HK-2 (cell line): ENCODE measurements around the gene MRAP.

Source experiments
- DNase-seq: peaks from one replicate; pipeline ENCODE4 v3.0.0-alpha.2; 2018; ENCODE audit not compliant: unreplicated experiment

The MRAP gene

DNA sequence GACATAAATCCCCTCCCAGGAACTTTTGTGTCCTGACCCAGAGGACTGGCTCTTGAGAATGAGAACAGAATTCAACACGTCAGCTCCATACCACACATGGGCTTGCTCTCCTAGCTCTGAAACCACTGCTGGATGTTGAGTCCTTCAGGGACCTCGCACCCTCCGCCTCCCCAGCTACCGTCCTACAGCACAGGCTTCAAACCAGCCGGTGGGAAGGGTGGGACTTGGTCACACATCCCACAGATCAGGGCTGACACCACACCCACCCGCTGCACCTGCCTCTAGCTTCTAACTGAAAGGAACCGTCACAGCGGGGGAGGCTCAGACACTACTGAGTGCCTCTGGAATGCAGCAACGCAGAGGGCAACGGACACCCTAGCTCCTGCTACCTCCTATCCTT is 24.0 kb downstream of the MRAP start:
- no peak for DNase-seq

DNA sequence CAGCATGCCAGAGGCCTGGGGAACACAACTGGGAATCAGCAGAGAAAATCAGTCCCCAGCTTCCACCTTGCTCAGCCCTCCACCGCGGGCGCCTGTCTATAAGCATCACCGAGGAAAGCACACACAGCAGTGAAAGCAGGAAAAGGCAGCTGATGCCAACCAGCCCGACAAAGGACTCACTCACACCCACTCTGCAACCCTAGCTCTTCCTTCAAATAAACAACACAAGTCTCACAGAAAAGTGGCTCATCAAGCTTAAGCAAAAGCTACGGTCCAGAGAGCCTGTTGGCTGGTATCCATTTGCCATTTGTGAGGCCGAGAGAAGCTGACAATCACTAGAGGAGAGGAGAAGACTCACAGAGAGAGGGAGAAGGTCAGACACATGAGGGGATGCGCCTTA is 27.1 kb downstream of the MRAP start:
- DNase-seq, result no peak

DNA sequence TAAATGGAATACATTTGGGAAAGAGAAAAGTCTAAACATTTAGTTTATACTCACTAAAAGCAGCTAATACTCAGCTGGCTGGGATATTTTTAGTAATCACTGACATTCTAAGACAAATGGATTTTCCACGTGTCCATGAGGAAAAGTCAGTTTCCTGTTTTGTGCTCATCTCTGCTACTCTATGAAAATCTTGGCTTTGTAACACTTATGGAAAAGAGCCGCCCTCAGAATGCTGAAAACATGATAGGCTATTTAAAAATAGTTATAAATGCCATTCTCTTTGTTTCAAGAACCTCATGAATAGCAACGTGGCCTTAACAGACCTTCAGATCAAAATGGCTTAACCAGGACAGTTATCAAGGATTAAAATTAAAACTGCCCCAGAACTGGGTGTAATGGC is 29.9 kb downstream of the MRAP start:
- no peak for DNase-seq

DNA sequence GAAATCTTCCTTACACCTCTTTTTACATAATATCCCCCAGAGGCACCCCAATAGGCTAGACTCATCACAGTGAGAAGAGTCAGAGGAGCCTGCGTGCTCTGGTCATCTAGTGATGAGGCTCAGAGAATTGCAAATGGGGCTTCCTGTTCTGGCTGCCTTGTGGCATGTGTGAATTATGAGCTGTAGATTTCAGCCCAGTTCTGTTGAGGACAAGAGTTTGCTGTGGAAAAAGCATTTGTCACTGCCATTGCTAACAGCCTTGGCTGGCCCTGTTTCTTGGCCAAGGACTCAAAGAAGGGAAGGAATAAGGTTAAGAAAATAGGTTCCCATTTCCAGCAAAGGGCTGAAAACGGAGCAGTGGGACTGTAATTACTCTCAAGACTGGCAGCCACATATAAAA is 30.7 kb downstream of the MRAP start:
- no peak for DNase-seq

DNA sequence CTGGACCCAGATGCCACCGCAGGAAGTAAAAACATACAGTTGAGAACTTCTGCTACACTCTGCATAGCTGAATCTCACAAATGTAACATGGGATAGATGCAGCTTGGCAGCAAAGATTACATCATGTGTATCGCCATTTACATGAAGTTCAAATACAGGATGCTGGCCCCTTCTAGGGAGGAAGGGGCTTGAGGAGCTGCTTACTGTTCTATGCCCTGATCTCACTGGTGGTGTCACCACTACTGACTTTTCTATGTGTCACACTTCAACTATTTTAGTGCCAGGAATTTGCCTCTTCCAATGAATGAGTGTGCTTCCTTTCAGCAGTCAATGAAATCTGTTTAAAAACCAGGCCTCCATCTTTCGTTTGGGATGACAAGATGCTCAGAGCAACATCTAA is 31.1 kb downstream of the MRAP start:
- DNase-seq, result no peak

DNA sequence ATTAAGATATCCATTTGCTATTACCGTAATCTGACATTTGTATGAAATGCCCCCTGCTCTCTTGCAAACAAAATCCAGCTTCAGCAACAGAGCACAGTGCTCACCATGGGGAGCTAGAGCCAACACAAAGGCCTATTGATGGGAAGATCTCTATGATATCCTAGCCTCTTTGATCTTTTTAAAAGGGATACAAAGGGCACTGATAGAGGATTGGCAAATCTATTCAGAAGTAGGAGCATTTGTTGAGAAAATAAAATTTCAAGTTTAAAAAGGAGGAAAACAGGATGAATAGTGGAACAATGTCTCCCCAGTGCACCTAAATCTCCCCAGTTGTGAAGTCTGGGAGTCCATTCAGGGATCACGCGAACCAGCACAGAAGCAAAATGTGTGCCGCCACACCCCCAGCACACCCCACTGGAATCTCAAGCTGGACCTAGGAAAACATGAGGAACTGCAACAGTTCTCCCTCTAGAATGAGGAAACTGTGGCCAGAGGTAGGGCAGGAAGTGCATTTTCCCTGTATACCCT is 32.2 kb downstream of the MRAP start:
- no peak for DNase-seq

DNA sequence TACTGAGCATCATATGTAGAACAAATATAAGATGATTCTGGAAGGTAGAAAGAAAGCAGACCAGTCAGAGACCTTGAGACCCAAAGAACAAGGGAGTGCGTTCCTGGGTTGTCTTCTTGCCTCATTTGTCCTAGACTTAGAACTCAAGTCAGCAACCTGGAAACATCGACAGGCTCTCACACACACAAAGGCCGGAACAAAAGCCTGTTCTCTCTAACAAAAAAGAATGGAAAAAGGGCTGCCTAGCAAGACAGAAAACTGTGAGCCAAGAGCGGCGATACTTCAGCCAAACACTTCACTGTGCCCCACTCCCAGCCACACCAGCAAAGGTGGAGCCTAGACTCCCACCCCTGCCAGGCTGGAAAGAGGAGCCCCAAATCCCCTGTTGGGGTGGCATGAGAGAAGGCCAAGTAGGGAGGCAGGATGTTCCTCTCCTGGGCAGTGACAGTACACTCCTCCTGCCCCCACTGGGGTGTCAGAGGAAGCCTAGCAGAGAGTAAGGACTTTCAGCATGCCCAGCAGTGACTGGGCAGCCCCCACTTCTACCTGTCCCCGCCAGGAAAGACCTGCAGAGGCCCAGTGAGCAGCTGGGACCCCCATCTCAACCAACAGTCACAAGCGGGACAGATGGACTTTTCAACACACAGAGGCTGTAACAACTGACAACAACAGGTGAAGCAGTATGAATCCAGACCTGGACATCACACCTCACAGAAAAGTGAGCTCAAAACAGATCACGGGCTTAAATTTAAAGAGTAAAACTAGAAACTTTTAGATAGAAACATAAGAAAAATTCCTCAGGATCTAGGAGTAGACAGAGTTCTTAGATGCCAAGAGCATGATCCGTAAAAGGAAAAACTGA is 33.0 kb downstream of the MRAP start:
- no peak for DNase-seq

DNA sequence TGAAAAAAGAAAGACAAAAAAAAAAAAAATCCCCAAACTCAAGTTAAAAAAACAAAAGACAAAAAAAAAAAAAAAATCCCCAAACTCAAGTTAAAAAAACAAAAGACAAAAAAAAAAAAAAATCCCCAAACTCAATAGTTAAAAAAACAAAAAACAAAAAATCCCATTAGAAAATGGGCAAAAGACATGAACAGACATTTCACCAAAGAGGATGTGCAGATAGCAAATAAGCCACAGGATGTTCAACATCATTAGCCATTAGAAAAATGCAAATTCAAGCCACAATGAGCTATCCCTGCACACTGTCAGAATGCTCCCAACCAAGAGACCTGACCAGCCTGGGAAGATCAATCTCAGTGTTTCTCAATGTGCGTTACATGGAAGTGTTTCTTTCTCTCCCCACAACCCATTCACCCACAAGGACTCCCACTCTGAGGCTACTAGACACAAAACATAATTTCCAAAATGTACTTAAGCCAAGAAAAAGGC is 33.9 kb downstream of the MRAP start:
- no peak for DNase-seq

DNA sequence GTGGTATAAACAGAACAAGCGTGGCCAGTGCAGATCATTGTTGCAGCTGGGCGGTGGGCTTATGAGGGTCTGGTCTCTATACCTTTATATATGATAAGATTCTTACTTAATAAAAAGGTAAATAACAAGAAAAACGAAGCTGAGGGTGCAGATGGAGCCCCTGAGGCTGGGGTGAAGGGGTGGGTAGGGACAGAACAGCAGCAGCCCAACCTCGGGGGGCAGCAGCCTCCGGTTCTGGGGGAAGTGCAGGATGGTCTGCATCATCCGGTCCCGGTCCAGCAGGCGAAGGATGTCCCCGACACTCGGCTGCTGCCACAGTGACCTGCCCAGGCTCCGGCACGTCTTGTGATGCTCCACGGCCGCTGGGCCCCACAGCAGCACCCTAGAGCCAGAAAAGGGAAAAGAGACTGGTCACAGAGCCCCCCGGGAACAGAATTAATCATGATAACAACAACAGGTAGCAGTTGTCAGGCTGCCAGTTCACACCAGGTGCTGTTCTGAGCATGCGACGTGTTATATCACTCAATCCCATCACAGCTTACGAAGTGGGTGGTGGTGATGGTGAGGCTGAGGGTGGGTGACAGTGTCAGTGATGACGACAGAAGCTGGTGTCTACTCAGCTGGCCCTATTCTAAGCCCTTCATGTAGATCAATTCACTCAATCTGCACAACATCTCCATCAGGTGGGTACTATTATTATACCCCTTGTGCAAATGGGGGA is 35.5 kb downstream of the MRAP start:
- DNase-seq, result no peak

DNA sequence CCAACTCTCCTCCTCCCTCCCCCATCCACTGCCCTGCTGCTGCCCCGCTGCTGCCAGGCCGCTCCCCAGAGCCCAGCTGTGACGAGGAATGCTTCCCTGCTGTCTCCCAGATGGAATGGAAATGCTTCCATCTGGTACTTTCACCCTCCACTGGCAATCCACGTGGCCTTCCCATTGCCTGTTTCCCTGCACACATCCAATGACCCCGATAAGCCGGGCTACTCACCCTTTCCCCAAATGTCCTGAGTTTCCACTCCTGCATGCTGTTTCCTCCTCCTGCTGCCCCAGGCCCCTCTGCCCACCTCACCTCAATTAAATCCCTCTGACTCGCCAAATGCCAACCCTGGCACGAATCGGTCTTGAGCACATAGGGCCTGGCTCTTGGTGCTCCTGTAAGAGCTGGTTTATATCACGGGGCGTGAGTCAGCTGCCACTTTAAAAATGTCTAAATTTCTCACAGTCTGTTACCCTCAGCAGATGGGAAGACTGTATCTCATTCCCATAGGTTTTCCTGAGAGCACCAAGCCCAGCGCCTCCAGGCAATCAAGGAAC is 36.4 kb downstream of the MRAP start:
- DNase-seq, result no peak

DNA sequence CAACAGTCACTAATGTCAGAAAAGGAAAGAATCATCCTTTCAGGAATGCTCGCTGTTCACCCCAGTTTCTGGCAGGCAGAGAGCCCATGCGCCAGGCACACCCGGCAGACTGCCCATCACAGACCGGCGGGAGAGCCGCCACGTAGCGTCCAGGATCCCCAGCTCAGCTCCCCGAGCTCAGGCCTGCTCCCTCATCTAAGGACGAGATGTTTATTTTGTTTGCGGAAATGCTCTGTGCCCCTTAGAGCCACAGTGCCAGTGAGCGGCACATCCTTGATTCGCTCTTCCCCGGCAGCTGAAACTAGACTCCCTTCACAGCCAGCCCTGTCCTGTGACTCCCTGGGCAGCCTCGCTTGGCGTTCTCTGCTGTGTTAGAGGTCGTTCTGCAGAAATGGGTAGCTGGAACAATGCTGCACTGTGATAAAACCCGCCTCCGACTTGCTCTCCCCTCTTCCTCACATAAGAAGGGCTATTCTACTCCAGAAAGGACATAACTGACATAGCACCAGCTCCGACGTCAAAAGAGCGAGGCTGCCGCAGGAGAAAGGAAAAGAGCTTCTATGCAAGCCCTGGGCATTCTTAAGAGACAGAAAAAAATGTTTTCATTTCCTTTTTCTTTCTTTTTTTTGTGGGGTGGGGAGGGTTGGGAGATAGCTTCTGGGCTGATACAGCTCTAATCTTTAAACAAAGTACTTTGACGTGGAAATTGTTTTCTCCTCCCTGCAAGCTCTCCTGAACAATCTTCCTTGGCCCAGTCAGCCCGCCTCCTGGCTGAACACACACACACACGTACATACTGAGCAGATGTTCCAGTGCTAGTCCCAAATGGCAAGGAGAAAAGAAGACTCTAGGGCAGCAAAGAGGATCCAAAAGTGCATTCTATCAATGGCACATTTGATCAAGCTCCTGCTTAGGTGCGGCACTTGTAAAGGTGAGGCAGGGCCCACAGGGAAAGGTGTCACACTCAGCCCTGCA is 37.2 kb downstream of the MRAP start:
- DNase-seq, result no peak

DNA sequence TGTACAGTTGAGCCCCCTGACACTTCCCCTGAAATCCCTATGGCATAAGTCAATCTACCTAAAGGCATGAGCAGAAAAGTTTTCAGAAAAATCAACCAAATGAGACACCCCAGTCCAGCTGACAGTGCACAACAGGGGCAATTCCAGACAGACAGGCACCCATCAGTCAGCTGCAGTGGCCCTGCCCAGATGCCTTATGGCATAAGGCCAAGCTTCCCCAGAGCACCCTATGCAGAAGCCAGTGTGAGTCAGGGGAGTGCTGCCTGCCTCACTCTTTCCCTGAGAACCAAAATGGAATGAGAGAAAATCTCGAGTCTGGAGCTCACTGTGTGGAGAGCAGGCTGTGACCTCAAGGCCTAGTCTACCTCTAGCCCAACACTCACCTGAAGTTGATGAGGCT is 38.1 kb downstream of the MRAP start:
- DNase-seq, result peak; percentile 36

DNA sequence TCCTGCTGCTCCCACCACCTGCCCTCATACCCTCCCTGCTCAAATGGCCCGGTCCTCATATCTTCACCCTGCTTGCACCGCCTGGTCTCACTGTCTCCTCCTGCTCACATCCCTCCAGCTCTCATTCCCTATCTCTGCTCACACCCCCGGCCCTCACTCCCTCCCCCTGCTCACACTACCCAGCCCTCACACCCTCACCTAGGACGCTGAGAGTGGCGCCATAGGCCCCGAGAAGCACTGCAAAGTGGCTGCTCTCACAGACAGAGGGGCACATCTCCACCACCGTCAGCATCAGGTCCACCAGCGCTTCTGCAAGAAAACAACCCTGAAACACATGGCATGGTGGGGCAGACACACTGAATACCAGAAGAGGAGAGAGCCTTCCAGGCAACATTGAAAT is 38.6 kb downstream of the MRAP start:
- no peak for DNase-seq

DNA sequence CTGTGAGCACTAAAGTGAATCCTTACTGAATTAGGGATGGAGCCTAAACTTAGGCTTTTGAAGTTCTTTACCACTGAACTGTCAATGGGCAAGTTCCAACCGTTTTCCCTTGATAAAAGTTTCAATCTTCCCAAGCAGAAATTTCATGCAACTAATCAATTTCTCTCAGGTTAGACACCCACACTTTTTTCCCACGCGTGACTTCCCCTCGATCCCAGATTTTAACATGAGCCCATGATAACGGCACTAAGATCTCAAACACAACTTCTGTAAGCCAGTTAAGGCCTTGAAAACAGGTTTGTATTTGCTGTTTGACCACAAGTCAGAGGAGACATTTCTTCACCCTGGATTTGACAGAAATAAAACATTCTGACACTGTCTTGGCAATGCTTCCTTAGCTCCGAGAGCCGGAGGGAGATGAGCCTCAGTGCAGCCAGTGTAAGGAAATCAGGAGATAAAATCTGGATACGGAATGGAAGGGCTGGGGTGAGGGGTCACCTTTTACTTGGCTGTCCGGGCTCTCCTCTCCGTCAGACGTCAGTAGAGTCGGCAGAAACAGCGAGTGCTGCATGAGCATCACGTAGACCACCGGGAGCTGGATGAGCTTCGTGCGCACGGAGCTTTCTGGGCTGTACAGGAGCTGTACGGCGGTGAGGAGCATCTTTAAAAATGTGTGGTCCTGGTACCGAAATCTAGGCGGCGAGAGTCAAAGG is 39.7 kb downstream of the MRAP start:
- DNase-seq, result no peak

DNA sequence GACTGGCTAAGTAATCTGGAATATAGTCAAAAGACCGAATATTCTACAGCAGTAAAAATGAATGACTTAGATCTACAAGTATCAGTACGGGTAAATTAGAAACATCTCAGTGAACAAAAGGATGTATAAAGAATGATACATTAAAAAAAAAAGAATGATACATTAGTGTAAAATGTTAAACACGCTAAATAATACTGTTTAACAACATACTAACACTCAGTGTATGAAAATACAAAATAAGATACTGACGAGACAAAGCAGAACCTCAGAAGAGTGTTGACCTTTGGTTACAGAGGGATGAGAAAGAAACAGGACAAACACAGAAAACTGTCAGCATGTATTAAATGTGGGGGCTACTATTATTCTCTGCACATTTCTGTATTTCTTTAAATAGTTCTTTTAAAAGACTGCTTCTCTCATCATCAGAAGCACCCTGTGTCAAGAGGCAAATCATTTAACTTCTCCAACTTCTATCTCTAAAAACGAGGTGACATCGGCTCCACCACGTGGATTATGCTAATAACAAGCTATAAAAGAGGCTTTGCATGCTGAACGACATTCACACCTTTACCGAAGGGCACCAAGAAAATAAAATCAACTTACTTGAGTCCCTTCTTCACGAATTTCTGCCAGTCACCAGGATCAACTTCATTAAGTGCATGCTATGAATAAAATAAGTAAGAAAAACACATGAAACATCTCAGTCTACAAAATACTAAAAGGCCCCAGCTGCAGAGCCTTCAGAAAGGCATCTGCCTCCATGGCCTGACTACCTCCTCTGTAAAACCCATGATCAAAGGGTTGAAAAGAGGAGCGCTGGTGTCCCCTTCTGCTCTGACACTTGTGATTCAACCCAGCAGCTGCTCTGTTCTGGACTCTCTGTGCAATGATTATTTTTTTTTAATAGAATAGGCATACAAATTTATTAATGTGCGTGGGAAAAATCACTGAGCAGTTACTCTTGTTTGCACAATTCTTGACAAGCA is 42.5 kb downstream of the MRAP start:
- DNase-seq, result no peak

DNA sequence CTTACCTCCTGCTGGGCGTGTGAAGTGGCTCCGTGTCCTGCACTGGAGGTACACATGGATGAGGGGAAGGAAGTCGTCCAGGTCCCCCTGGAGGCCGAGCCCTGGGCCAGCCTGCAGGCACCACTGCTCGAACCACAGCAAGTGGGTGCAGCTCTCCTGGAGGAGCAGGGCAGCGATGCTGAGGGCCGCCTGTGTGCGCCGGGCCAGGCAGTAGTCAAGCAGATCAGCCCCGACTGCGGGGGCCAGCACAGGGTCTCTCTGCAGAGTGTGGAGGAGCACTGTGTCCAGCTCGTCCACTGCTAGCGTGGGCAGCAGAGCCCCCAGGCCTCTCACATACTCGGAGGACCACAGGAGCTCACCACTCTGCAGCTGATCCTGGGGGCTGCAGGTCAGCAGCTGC is 48.3 kb downstream of the MRAP start:
- no peak for DNase-seq

DNA sequence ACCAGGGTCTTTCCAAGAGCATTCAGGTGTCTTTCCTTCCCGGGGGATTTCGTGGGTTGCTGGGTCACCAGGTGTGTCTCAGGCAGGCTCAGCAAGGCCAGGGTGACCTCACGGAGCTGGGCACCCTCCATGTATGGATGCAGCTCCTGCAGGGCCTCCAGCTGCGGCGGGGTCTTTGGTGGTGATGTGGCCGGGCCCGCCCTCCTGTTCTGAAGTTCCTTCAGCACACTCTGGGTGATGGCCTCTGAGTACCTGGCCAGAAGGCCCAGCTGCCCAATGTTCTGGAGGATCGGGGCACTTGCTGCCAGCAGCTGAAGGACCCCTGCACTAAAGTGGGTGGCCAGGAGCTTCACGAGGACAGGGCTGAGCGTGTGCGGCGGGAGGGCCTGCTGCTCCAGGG is 48.7 kb downstream of the MRAP start:
- no peak for DNase-seq

DNA sequence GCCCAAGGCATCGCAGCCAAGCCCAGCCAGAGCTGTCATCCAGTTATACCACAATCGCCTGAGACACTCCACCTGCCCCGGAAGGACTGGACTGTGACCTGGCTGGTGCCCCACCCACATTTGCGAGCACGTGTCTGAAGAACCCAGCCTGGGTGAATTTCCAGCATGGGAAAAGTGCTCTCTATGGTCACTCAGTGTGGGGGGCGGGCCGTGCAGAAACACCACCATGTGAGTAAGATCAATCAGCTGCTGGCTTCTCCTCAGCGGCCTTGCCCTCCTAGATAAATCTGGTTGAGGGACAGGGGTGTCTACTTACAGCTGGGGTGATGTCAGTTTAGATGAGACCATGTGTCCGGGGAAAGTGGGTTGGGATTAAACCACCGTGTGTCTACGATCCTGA is 49.3 kb downstream of the MRAP start:
- no peak for DNase-seq

DNA sequence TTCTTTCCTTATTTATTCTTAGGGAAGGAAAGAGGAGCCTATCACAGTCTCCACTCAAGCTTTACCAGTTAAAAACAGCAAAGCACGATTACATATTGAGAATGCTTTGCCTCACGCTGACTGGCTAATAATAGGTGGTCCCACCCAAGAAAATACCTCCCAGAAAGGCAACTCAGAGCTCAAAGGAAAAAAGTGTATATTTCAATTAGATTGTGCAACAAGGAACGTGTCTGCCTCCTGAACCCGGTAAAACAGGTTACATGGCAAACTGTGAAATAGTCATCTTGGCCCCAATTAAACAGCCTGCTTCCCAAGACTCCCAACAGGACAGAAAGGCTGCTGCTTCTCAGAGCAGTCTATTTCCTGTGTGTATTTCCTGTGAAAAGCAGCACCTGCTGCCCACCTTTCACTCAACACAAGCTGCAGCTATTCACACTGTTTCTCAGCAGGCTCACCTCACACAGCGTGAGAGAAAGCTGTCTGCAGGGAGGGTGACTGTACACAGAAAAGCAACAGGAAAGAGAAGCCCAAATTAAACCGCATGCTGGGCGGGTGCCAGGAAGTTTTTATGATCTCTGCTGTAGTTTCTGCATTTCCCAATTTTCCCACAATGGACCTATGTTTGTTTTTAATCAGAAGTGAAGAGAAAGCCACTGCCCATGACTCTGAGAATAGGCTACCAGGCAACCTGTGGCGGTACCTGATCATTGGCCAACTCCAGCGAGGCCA is 50.1 kb downstream of the MRAP start:
- no peak for DNase-seq
